K562 (cell line): ENCODE data around the gene PDLIM7. TPM values are rescaled to one million over a fixed set of nuclear protein-coding genes. Genes with fewer than 3 reads are reported as not detected.

Source experiments
- ADNP ChIP-seq: fragments of 200-800 bp; sonication (Bioruptor generic); IDR thresholded peaks from 2 replicates; pipeline ENCODE4 v1.6.1; 2016; ENCODE audit warnings: missing genetic modification characterization, missing compliant biosample characterization
- CHAMP1 ChIP-seq: fragments of 450-650 bp; IDR thresholded peaks from 2 replicates; pipeline ENCODE4 v1.6.1; 2016; ENCODE audit warnings: mild to moderate bottlenecking
- ETV5 ChIP-seq: sonication (generic); formaldehyde crosslinking; IDR thresholded peaks from 2 replicates; pipeline ENCODE4 v1.4.0; 2020; ENCODE audit warnings: low read depth, mild to moderate bottlenecking, missing genetic modification reagents
- FOXK2 ChIP-seq, 2 experiments: fragments of 450-650 bp; IDR thresholded peaks in 1 of 2; conservative IDR thresholded peaks in 1 of 2; 2 replicates each; pipeline ENCODE4 v1.6.1; 2016; ENCODE audit warnings: low read depth in 2 of 2, mild to moderate bottlenecking in 1 of 2
- HSF4 ChIP-seq: fragments of 250-450 bp; sonication (Bioruptor Pico); IDR thresholded peaks from 2 replicates; pipeline ENCODE4 v2.1.2; 2022; ENCODE audit warnings: mild to moderate bottlenecking, moderate library complexity, borderline replicate concordance
- KAT2B ChIP-seq: IDR thresholded peaks from one replicate; pipeline ENCODE4 v1.6.1; 2012; ENCODE audit warnings: low read depth, mild to moderate bottlenecking, control low read depth, inconsistent platforms, low read length, moderate library complexity
- MAFK ChIP-seq: IDR thresholded peaks from 2 replicates; pipeline ENCODE4 v1.6.1; 2011; ENCODE audit warnings: low read length, improper control_type of control experiment
- MTA1 ChIP-seq: fragments of 450-650 bp; IDR thresholded peaks from 2 replicates; pipeline ENCODE4 v1.6.1; 2017; ENCODE audit warnings: borderline replicate concordance
- POLR3A ChIP-seq: IDR thresholded peaks from 2 replicates; pipeline ENCODE4 v1.6.1; 2011; ENCODE audit warnings: borderline replicate concordance, mild to moderate bottlenecking, moderate library complexity; ENCODE audit not compliant: insufficient read length, insufficient read depth; ENCODE audit errors: extremely low read depth
- PPARD ChIP-seq: fragments of 250-450 bp; sonication (Bioruptor Pico); IDR thresholded peaks from 2 replicates; pipeline ENCODE4 v1.8.0; 2022; ENCODE audit warnings: inconsistent platforms, mild to moderate bottlenecking, moderate library complexity
- RHOXF2B ChIP-seq: fragments of 250-450 bp; sonication (Bioruptor Pico); conservative IDR thresholded peaks from 2 replicates; pipeline ENCODE4 v1.5.1; 2021
- SP1 ChIP-seq: sonication (generic); formaldehyde crosslinking; IDR thresholded peaks from 2 replicates; pipeline ENCODE4 v1.8.1; 2022; ENCODE audit warnings: mild to moderate bottlenecking, missing genetic modification reagents
- SRSF1 ChIP-seq: fragments of 200-400 bp; formaldehyde crosslinking; IDR thresholded peaks from 2 replicates; pipeline ENCODE4 v1.6.1; 2017; ENCODE audit warnings: mild to moderate bottlenecking, low read depth, low read length, moderate library complexity
- STAG1 ChIP-seq: sonication (generic); formaldehyde crosslinking; IDR thresholded peaks from 2 replicates; pipeline ENCODE4 v1.5.0; 2020; ENCODE audit warnings: missing genetic modification reagents, borderline replicate concordance
- ZBTB26 ChIP-seq: fragments of 450-650 bp; formaldehyde crosslinking; IDR thresholded peaks from 2 replicates; pipeline ENCODE4 v1.4.0; 2022; ENCODE audit warnings: missing genetic modification characterization
- ZBTB33 ChIP-seq: sonication (generic); formaldehyde crosslinking; IDR thresholded peaks from 2 replicates; pipeline ENCODE4 v1.8.1; 2023; ENCODE audit warnings: mild to moderate bottlenecking, missing genetic modification reagents
- ZC3H4 ChIP-seq: sonication (generic); formaldehyde crosslinking; IDR thresholded peaks from 2 replicates; pipeline ENCODE4 v1.9.0; 2021; ENCODE audit warnings: missing genetic modification reagents, borderline replicate concordance
- polyA plus RNA-seq, 8 experiments: library from polyadenylated mRNA; depleted of rRNA in 4 of 8; stranded (reverse) in 5 of 8; unstranded in 3 of 8; fragments of >200 nt; fragmentation: Nextera tagmentation in 2 of 8; fragmentation: Illumina TruSeq in 1 of 8; extraction: Ambion mirVana in 2 of 8; extraction: Trizol in 1 of 8; gene quantifications; 2 replicates each; pipeline versions ENCODE4 v1.2.1 to v1.2.3, GENCODE V29; 2011 to 2014; ENCODE audit warnings: inconsistent platforms in 1 of 8, missing spikeins in 1 of 8
- total RNA-seq, 7 experiments: library from RNA; depleted of rRNA in 6 of 7; stranded (reverse); fragments of >200 nt in 6 of 7; fragmentation: Illumina TruSeq in 2 of 7; extraction: Trizol in 2 of 7; gene quantifications; 2 replicates each; pipeline versions ENCODE4 v1.2.1 to v1.2.3, GENCODE V29; 2011 to 2021; ENCODE audit warnings: low replicate concordance in 1 of 7
- TF ChIP-seq, protein P1 (sequence below), 2 experiments: fragments of 250-450 bp in 1 of 2; fragments of 450-650 bp in 1 of 2; sonication (Bioruptor Pico) in 1 of 2; IDR thresholded peaks; 2 replicates each; pipeline versions ENCODE4 v1.6.1 to v1.8.0; 2016 to 2021; ENCODE audit warnings: mild to moderate bottlenecking in 2 of 2, moderate library complexity in 2 of 2, missing compliant biosample characterization in 1 of 2, missing genetic modification characterization in 1 of 2
- TF ChIP-seq, protein P2 (sequence below): fragments of 450-650 bp; IDR thresholded peaks from 2 replicates; pipeline ENCODE4 v1.7.1; 2018; ENCODE audit warnings: mild to moderate bottlenecking, low read depth; ENCODE audit not compliant: partially characterized antibody

PDLIM7 gene
- total and polyA plus RNA-seq, 9 of the 15 experiments (the other 6 are each of a cell fraction or from before 2014, with no cell fraction given), result 2.1 to 124 (median 32.6) TPM

DNA sequence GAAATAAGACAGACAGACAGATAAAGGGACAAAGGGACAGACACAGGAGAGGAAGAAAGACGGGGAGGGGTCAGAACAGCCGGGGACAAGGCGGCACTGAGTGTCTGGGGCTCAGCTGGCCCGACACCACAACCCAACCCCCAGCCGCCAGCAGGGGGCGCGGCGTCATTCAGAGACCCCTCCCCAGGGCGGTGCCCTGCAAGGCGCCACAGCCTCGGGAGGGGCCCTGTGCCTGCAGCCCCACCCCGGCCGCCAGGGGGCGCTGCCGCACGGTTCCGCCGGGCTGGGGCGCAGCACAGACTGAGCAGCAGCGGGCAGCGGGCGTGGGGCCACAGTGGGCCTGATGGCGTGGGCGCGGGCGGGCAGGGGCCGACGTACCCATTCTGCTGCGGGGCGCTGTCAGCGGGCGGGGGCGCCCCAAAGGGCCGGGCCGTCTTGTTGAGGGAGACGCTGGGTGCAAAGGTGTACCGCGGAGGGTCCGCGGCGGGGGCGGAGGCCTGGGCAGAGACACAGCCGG lies 5.9 kb downstream of the PDLIM7 start (continued):
- peak; percentile 72; the same call in 1 of the 2 replicates for TF ChIP-seq SP1 (CRISPR knock-in tag)
- TF ChIP-seq SRSF1, result no peak
- TF ChIP-seq POLR3A, result no peak
- TF ChIP-seq ADNP (tag), result no peak
- peak; percentile 69; the same call in 1 of the 2 replicates for TF ChIP-seq STAG1 (CRISPR knock-in tag)
- TF ChIP-seq, protein P1, sequence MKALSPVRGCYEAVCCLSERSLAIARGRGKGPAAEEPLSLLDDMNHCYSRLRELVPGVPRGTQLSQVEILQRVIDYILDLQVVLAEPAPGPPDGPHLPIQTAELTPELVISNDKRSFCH (CRISPR knock-in tag; IDR thresholded peaks at IDR 0.05), result no peak
- TF ChIP-seq, protein P1 (tag; IDR thresholded peaks at IDR 0.05), result peak; percentile 60; the same call in 1 of the 2 replicates
- TF ChIP-seq CHAMP1, result no peak
- TF ChIP-seq ETV5 (CRISPR knock-in tag), result no peak
- TF ChIP-seq ZBTB26, result no peak
- TF ChIP-seq, protein P2, sequence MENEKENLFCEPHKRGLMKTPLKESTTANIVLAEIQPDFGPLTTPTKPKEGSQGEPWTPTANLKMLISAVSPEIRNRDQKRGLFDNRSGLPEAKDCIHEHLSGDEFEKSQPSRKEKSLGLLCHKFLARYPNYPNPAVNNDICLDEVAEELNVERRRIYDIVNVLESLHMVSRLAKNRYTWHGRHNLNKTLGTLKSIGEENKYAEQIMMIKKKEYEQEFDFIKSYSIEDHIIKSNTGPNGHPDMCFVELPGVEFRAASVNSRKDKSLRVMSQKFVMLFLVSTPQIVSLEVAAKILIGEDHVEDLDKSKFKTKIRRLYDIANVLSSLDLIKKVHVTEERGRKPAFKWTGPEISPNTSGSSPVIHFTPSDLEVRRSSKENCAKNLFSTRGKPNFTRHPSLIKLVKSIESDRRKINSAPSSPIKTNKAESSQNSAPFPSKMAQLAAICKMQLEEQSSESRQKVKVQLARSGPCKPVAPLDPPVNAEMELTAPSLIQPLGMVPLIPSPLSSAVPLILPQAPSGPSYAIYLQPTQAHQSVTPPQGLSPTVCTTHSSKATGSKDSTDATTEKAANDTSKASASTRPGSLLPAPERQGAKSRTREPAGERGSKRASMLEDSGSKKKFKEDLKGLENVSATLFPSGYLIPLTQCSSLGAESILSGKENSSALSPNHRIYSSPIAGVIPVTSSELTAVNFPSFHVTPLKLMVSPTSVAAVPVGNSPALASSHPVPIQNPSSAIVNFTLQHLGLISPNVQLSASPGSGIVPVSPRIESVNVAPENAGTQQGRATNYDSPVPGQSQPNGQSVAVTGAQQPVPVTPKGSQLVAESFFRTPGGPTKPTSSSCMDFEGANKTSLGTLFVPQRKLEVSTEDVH, result peak; percentile 40
- TF ChIP-seq KAT2B, result no peak
- 0 out of 2 replicates have a peak, but pooled peaks have one; percentile 25 for TF ChIP-seq ZC3H4 (CRISPR knock-in tag)
- TF ChIP-seq RHOXF2B (CRISPR knock-in tag), result no peak
- TF ChIP-seq FOXK2 (conservative IDR thresholded peaks at IDR 0.05 in 1 of 2, IDR thresholded peaks at IDR 0.05 in 1 of 2; ENCODE audit: low read depth in 2 of 2), result no peak
- no peak for TF ChIP-seq MAFK
- no peak for TF ChIP-seq MTA1
- peak; percentile 91 for TF ChIP-seq ZBTB33
- no peak for TF ChIP-seq HSF4 (CRISPR knock-in tag)
- no peak for TF ChIP-seq PPARD (CRISPR knock-in tag)
